HCT116 (cell line): ENCODE measurements around the gene CLDN10. TPM values are rescaled to one million over a fixed set of nuclear protein-coding genes. Genes with fewer than 3 reads are reported as not detected.

Source experiments
- ATAC-seq: fragments of 200-7000 bp; cut with Tn5 transposase; 2 replicates; pipeline ENCODE4 v1.9.1; 2020; ENCODE audit warnings: mild to moderate bottlenecking, moderate library complexity
- BruUV-seq: library from RNA; stranded (reverse); fragments of 400-500 nt; replicated peaks from 2 replicates; lab custom pipeline; 2021; lab: Mats Ljungman, UMichigan
- CTCF ChIA-PET: fragments of 300-600 bp; sonication (Branson Sonifier 250); formaldehyde crosslinking; loops from one replicate; lab custom pipeline; 2021; ENCODE audit warnings: antibody characterized with exemption; lab: Charles Lee
- POLR2A ChIA-PET: fragments of 300-600, 350-600 bp; sonication (Branson Sonifier 250); formaldehyde crosslinking; loops from one replicate; lab custom pipeline; 2021; ENCODE audit warnings: antibody characterized with exemption; lab: Charles Lee
- RAD21 ChIA-PET, 2 experiments: fragments of 300-600 bp; sonication (Branson Sonifier 250); formaldehyde crosslinking; loops; one replicate each; lab custom pipeline; 2023; ENCODE audit warnings: low total read pairs in 2 of 2; ENCODE audit not compliant: uncharacterized antibody in 2 of 2, unreplicated experiment in 2 of 2, low non-redundant PET in 1 of 2; lab: Charles Lee
- DNase-seq: peaks from one replicate; pipeline ENCODE4 v3.0.0-alpha.2; 2010; ENCODE audit warnings: low read depth, low spot score
- H2AFZ ChIP-seq: fragments of 200-600 bp; shearing (Covaris generic), sonication (generic); 2 replicates; pipeline ENCODE4 v1.6.1; 2017; ENCODE audit warnings: low read depth, mixed run types, mixed read lengths, antibody characterized with exemption, low read length; ENCODE audit not compliant: poor library complexity, severe bottlenecking
- H3K27ac ChIP-seq: 2 replicates; pipeline ENCODE4 v1.5.1; 2012; ENCODE audit warnings: low read depth, low read length
- H3K27me3 ChIP-seq: fragments of 200-600 bp; sonication (generic); 2 replicates; pipeline ENCODE4 v1.6.1; 2016; ENCODE audit warnings: mixed run types, low read length, mixed read lengths; ENCODE audit not compliant: insufficient read depth
- H3K36me3 ChIP-seq, 2 experiments: fragments of 200-500 bp in 1 of 2; fragments of 200-600 bp in 1 of 2; sonication (Bioruptor generic) in 1 of 2; sonication (generic) in 1 of 2; 2 replicates each; pipeline versions ENCODE4 v1.5.1 to v1.6.1; 2014 to 2016; ENCODE audit warnings: low read length in 2 of 2, inconsistent platforms in 1 of 2, mixed read lengths in 1 of 2, mixed run types in 1 of 2; ENCODE audit not compliant: insufficient read depth in 2 of 2, control insufficient read depth in 1 of 2
- H3K4me1 ChIP-seq, 2 experiments: fragments of 200-600 bp in 1 of 2; sonication (generic) in 1 of 2; 2 replicates each; pipeline versions ENCODE4 v1.5.1 to v1.6.1; 2012 to 2017; ENCODE audit warnings: low read length in 2 of 2, inconsistent platforms in 1 of 2, mild to moderate bottlenecking in 1 of 2, mixed read lengths in 1 of 2, mixed run types in 1 of 2, moderate library complexity in 1 of 2; ENCODE audit not compliant: insufficient read depth in 2 of 2, control insufficient read depth in 1 of 2
- H3K4me2 ChIP-seq: fragments of 200-600 bp; sonication (generic); 2 replicates; pipeline ENCODE4 v1.6.1; 2017; ENCODE audit warnings: mixed run types, low read length, mixed read lengths
- H3K4me3 ChIP-seq, 2 experiments: fragments of 200-600 bp in 1 of 2; sonication (generic) in 1 of 2; replicated peaks in 1 of 2; 2 replicates each; pipeline ENCODE4 v1.5.1; 2011 to 2016; ENCODE audit warnings: low read length in 2 of 2, control low read depth in 1 of 2, low read depth in 1 of 2, mild to moderate bottlenecking in 1 of 2, mixed read lengths in 1 of 2, mixed run types in 1 of 2
- H3K79me2 ChIP-seq: fragments of 200-600 bp; sonication (generic); 2 replicates; pipeline ENCODE4 v1.6.1; 2017; ENCODE audit warnings: mild to moderate bottlenecking, mixed run types, low read length, moderate library complexity, mixed read lengths; ENCODE audit not compliant: insufficient read depth
- H3K9ac ChIP-seq: fragments of 200-600 bp; sonication (generic); 2 replicates; pipeline ENCODE4 v1.6.1; 2016; ENCODE audit warnings: low read length, mixed read lengths
- H3K9me2 ChIP-seq: fragments of 200-600 bp; sonication (generic), shearing (Covaris generic); 2 replicates; pipeline ENCODE4 v1.6.1; 2017; ENCODE audit warnings: mixed run types, mild to moderate bottlenecking, moderate library complexity; ENCODE audit not compliant: insufficient read depth
- H3K9me3 ChIP-seq, 2 experiments: fragments of 200-500 bp in 1 of 2; fragments of 200-600 bp in 1 of 2; sonication (Bioruptor generic) in 1 of 2; sonication (generic) in 1 of 2; 2 replicates each; pipeline ENCODE4 v1.6.1; 2014 to 2017; ENCODE audit warnings: low read length in 2 of 2, mixed read lengths in 2 of 2, inconsistent platforms in 1 of 2, low read depth in 1 of 2, mild to moderate bottlenecking in 1 of 2, mixed run types in 1 of 2, moderate library complexity in 1 of 2; ENCODE audit not compliant: control insufficient read depth in 1 of 2, insufficient read depth in 1 of 2
- H4K20me1 ChIP-seq: fragments of 200-600 bp; sonication (generic), shearing (Covaris generic); 2 replicates; pipeline ENCODE4 v1.6.1; 2017; ENCODE audit warnings: mixed run types, mild to moderate bottlenecking, moderate library complexity; ENCODE audit not compliant: insufficient read depth
- CBX3 ChIP-seq: IDR thresholded peaks from 2 replicates; pipeline ENCODE4 v1.6.1; 2012; ENCODE audit warnings: low read depth
- CTCF ChIP-seq, 3 experiments: fragments of 200-600 bp in 1 of 3; sonication (generic) in 1 of 3; IDR thresholded peaks in 2 of 3; conservative IDR thresholded peaks in 1 of 3; 2 replicates each; pipeline ENCODE4 v1.5.1; 2012 to 2017; ENCODE audit warnings: low read depth in 2 of 3, low read length in 2 of 3, antibody characterized with exemption in 1 of 3, borderline replicate concordance in 1 of 3, control low read depth in 1 of 3, mild to moderate bottlenecking in 1 of 3, mixed read lengths in 1 of 3, mixed run types in 1 of 3, moderate library complexity in 1 of 3; ENCODE audit not compliant: insufficient read depth in 1 of 3
- EGR1 ChIP-seq: IDR thresholded peaks from 2 replicates; pipeline ENCODE4 v1.6.1; 2012; ENCODE audit warnings: low read depth
- ELF1 ChIP-seq: IDR thresholded peaks from 2 replicates; pipeline ENCODE4 v1.6.1; 2012; ENCODE audit warnings: low read depth, borderline replicate concordance
- EZH2phosphoT487 ChIP-seq: fragments of 200-600 bp; IDR thresholded peaks from 2 replicates; pipeline ENCODE4 v1.6.1; 2018; ENCODE audit warnings: antibody characterized with exemption, borderline replicate concordance
- JUND ChIP-seq: IDR thresholded peaks from 2 replicates; pipeline ENCODE4 v1.6.1; 2012
- RAD21 ChIP-seq: IDR thresholded peaks from 2 replicates; pipeline ENCODE4 v1.6.1; 2012; ENCODE audit warnings: low read depth, mild to moderate bottlenecking
- SP1 ChIP-seq: IDR thresholded peaks from 2 replicates; pipeline ENCODE4 v1.6.1; 2012; ENCODE audit warnings: low read depth
- SRF ChIP-seq: IDR thresholded peaks from 2 replicates; pipeline ENCODE4 v1.6.1; 2012; ENCODE audit warnings: low read depth
- TCF7L2 ChIP-seq: IDR thresholded peaks from 2 replicates; pipeline ENCODE4 v1.7.0; 2011; ENCODE audit warnings: borderline replicate concordance, inconsistent platforms; ENCODE audit not compliant: insufficient read depth, insufficient read length; ENCODE audit errors: extremely low read depth
- YY1 ChIP-seq: IDR thresholded peaks from 2 replicates; pipeline ENCODE4 v1.6.1; 2011; ENCODE audit warnings: low read length, low read depth, moderate library complexity, mild to moderate bottlenecking; ENCODE audit not compliant: insufficient replicate concordance; ENCODE audit errors: extremely low read depth
- ZFX ChIP-seq: fragments of 450-650 bp; IDR thresholded peaks from 2 replicates; pipeline ENCODE4 v1.6.1; 2017
- intact Hi-C: fragments of 100-400 bp; cut with micrococcal nuclease; formaldehyde crosslinking; loops from 2 replicates; pipeline ENCODE4 v1.10.0; 2022
- total RNA-seq: library from RNA; stranded (reverse); gene quantifications from one replicate; pipeline ENCODE4 v1.2.1, GENCODE V29; 2021; ENCODE audit not compliant: unreplicated experiment
- TF ChIP-seq, protein P1 (sequence below): IDR thresholded peaks from 2 replicates; pipeline ENCODE4 v1.6.1; 2011; ENCODE audit warnings: mild to moderate bottlenecking, low read length, moderate library complexity; ENCODE audit not compliant: insufficient replicate concordance; ENCODE audit errors: extremely low read depth
- TF ChIP-seq, protein P2 (sequence below): IDR thresholded peaks from 2 replicates; pipeline ENCODE4 v1.6.1; 2012; ENCODE audit warnings: low read depth
- TF ChIP-seq, protein P3 (sequence below): IDR thresholded peaks from 2 replicates; pipeline ENCODE4 v1.6.1; 2012

The CLDN10 gene
- total RNA-seq, 1 experiment from 2014 or later: not detected

DNA sequence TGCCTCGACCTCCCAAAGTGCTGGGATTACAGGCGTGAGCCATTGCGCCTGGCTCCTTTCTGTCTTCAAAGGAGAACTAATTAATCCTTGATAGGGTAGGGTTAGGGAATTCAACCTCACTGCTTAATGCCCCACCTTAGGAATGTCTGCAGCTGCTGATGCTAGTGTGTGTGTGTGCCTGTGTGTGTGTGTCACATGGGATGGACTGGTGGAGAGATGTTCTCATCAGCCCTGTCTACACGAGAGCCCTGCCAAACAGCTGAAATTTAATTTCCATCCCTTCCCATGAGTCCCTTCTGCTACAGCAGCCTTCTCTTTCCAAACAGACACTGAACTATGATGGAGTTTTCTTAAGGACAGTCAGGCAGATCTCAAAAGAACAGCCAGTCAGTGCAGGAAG, 46.5 kb upstream of the CLDN10 start (continued):
- TF ChIP-seq CTCF (IDR thresholded peaks at IDR 0.05 in 2 of 3, conservative IDR thresholded peaks at IDR 0.05 in 1 of 3; ENCODE audit: borderline replicate concordance in 1 of 3, insufficient read depth in 1 of 3, low read depth in 2 of 3, low read length in 2 of 3) (no peak), EZH2phosphoT487 (no peak), EGR1 (no peak), RAD21 (no peak), CBX3 (no peak), SP1 (no peak)

DNA sequence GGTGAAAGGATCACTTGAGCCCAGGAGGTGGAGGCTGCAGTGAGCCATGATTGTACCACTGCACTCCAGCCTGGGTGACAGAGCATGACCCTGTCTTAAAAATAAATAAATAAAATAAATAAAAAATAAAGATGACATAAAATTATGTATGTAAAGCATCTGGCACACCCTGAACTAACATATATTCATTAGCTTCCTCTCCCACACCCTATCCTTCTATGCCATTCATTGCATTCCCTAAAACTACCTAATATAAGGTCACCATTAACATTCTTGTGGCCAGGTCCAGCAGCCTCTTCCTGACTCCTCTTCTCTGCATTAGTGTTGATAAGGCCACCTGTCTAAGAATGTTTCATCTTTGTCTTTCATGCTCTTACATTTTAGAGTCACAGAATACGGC, 44.5 kb upstream of the CLDN10 start:
- ChIA-PET CTCF (no interaction called here), POLR2A (no interaction called here), RAD21 (no interaction called here)
- DNase-seq (no peak), ATAC-seq (no peak)
- Histone ChIP-seq H3K9me3 (no peaks in the 10 kb centered on the region), H3K4me2 (no peak overlapping the region), H3K27me3 (no peaks in the 10 kb centered on the region), H3K79me2 (no peaks in the 10 kb centered on the region), H3K4me3 (no peak overlapping the region), H4K20me1 (no peaks in the 10 kb centered on the region), H3K4me1 (no peaks in the 10 kb centered on the region), H3K9me2 (no peaks in the 10 kb centered on the region), H3K27ac (no peak overlapping the region), H2AFZ (no peak overlapping the region), H3K9ac (no peak overlapping the region), H3K36me3 (no peaks in the 10 kb centered on the region)
- TF ChIP-seq, protein P1, sequence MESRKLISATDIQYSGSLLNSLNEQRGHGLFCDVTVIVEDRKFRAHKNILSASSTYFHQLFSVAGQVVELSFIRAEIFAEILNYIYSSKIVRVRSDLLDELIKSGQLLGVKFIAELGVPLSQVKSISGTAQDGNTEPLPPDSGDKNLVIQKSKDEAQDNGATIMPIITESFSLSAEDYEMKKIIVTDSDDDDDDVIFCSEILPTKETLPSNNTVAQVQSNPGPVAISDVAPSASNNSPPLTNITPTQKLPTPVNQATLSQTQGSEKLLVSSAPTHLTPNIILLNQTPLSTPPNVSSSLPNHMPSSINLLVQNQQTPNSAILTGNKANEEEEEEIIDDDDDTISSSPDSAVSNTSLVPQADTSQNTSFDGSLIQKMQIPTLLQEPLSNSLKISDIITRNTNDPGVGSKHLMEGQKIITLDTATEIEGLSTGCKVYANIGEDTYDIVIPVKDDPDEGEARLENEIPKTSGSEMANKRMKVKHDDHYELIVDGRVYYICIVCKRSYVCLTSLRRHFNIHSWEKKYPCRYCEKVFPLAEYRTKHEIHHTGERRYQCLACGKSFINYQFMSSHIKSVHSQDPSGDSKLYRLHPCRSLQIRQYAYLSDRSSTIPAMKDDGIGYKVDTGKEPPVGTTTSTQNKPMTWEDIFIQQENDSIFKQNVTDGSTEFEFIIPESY: no peak
- TF ChIP-seq, protein P2, sequence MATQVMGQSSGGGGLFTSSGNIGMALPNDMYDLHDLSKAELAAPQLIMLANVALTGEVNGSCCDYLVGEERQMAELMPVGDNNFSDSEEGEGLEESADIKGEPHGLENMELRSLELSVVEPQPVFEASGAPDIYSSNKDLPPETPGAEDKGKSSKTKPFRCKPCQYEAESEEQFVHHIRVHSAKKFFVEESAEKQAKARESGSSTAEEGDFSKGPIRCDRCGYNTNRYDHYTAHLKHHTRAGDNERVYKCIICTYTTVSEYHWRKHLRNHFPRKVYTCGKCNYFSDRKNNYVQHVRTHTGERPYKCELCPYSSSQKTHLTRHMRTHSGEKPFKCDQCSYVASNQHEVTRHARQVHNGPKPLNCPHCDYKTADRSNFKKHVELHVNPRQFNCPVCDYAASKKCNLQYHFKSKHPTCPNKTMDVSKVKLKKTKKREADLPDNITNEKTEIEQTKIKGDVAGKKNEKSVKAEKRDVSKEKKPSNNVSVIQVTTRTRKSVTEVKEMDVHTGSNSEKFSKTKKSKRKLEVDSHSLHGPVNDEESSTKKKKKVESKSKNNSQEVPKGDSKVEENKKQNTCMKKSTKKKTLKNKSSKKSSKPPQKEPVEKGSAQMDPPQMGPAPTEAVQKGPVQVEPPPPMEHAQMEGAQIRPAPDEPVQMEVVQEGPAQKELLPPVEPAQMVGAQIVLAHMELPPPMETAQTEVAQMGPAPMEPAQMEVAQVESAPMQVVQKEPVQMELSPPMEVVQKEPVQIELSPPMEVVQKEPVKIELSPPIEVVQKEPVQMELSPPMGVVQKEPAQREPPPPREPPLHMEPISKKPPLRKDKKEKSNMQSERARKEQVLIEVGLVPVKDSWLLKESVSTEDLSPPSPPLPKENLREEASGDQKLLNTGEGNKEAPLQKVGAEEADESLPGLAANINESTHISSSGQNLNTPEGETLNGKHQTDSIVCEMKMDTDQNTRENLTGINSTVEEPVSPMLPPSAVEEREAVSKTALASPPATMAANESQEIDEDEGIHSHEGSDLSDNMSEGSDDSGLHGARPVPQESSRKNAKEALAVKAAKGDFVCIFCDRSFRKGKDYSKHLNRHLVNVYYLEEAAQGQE: no peak
- TF ChIP-seq, protein P3, sequence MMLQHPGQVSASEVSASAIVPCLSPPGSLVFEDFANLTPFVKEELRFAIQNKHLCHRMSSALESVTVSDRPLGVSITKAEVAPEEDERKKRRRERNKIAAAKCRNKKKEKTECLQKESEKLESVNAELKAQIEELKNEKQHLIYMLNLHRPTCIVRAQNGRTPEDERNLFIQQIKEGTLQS: no peak
- TF ChIP-seq TCF7L2: no peak
- TF ChIP-seq JUND: no peak
- no peak for TF ChIP-seq ELF1
- TF ChIP-seq EZH2phosphoT487: no peak
- TF ChIP-seq ZFX: no peak
- no peak for TF ChIP-seq CTCF (IDR thresholded peaks at IDR 0.05 in 2 of 3, conservative IDR thresholded peaks at IDR 0.05 in 1 of 3; ENCODE audit: borderline replicate concordance in 1 of 3, insufficient read depth in 1 of 3, low read depth in 2 of 3, low read length in 2 of 3)
- TF ChIP-seq YY1: no peak
- no peak for TF ChIP-seq SP1
- TF ChIP-seq SRF: no peak
- intact Hi-C loops: no loop called here
- no TSS peak for BruUV-seq
